Activated CD4-positive, alpha-beta T cell treated with anti-CD3 and anti-CD28 coated beads, Interleukin-2, Interleukin-4, amounts not matched to agents 100 ng/mL and 50 ng/mL, durations not matched to agents 16 hours and 8 hours (primary cell): ENCODE data around the gene BTBD6.
"Not testable (repeated sequence)": the region's sequence is repeated elsewhere in the genome, so short reads cannot be mapped to it uniquely, and the experiment has no call there.

Source experiments
- DNase-seq: peaks from one replicate; pipeline ENCODE4 v3.0.0-alpha.2; 2020; ENCODE audit warnings: low spot score

The BTBD6 gene

DNA sequence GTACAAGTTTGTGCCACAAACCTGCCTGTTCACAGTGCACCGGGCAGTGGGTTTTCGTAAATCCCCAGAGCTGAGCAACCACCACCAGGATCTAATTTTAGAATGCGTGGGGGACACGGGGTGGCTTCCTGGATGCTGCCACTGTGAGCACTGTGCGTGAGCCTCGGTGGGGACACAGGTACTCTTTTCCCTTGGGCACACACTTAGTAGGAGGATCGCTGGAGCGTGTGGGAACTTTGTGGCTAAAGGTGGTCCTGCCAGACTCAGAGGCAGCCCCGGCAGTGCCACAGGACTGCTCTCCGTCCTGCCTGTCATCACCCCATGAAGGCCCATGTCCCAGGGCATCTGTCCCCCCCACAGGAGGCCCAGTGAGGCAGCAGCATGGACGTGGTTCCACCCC, 21.1 kb downstream of the BTBD6 start:
- no peak for DNase-seq

DNA sequence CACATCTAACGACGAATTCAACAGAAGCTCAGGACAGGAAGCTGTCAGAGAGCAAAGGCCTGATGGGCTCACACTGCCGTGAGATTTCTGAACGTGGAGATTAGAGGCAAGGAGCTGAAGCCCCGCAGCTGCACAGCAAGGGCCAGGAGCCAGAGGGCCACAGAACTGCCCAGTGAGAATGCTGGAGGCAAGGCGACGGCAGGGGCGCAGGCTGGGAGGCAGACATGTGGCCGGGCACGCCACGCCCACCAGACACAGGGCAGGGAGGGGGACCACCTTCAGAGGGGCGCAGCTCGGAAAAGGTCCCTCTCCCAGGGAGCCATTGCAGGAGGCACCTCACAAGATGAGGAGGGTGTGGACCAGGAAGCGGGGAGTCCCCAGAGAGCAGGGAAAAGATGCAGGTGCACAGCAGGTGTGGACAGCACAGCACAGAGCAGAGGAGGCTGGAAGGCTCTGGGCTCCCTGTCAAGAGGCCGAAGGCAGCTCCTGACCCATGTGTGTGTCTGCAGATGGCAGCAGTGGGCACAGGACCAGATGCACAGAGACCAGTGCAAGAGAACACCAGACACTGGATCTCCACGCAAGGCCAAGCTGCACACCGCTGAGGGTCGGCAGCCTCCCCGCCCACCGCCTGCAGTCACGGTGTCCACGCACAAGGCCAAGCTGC, 23.0 kb downstream of the BTBD6 start:
- DNase-seq = no peak

DNA sequence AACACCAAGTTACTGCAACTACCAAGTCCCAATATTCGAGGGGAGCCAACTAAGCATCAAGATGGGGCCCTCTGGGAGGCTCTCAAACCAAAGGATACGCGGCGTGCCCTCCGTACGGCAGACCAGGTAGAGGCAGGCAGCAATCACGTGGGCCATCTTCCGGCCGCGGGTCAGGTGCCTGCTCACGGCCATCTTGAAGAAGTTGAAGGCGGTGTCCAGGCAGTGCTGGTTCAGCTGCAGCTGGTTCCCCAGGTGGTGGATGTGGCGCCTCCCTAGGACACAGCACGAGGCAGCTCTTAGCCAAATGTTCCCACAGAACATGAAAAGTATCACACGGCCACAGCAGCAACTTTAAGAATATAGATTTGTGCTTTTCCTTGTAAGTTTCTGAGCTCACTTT, 24.3 kb downstream of the BTBD6 start:
- no peak for DNase-seq

GRCh38 chr14:105273062-105273461, 24.7 kb downstream of the BTBD6 start:
- no peak for DNase-seq

DNA sequence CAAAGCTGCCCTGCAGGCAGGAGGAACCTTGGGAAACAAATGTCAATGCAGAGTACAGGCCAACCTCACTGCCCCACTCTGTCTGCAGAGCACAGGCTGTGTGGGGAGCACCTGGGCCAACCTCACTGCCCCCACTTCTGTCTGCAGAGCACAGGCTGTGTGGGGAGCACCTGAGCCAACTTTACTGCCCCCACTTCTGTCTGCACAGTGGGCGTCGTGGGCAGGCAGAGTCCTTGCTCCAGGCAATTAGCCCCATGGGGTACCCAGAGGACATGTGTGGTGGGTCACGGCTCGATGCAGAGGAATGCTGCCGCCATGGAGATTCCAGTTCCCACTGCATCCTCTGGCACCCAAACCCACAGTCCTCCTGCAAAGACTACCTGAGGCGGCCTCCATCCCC, 26.3 kb downstream of the BTBD6 start:
- DNase-seq = no peak

GRCh38 chr14:105275267-105275946, 27.1 kb downstream of the BTBD6 start:
- DNase-seq = no peak

DNA sequence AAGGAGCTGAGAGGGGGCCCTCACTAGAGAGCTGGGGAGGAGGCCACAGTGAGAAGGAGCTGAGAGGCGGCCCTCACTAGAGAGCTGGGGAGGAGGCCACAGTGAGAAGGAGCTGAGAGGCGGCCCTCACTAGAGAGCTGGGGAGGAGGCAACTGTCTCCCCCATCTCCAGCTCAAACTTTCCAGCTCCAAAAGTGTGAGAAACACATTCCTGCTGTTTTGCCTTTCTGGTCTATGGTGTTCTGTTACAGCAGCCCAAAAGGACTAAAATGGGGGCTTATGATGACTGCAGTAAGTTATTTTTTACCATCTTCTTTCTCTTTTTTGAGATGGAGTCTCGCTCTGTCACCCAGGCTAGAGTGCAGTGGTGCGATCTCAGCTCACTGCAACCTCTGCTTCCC, 29.1 kb downstream of the BTBD6 start:
- not testable (repeated sequence) for DNase-seq

DNA sequence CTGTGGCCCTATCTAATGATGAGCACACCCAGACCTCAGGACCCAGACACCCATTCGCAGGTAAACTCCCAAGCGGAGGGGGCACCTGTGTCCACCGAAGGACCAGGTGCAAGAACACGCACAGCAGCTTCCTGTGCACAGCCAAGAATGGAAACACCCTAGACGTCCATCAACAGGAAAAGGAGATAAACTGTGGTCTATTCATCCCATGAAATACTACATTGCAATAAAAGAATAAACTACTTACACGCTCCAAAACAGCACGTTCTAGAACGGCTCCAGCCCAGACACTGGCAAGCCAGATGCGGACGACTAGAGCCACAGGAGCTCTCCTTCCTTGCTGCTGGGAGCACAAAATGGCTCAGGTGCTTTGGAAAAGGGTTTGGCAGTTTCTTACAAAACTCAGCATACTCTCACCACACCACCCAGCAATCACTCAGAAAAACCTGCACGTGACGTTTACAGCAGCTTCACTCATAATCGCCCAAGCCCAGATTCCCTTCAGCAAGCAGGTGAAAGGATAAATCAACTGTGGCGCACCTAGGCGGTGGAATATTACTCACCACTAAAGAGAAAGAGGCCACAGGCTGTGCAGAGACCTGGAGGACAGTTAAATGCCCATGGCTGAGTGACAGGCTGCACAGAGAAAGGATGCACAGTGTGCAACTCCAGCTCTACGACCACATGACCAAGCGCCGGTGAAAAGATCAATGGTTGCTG, 31.5 kb downstream of the BTBD6 start:
- no peak for DNase-seq

DNA sequence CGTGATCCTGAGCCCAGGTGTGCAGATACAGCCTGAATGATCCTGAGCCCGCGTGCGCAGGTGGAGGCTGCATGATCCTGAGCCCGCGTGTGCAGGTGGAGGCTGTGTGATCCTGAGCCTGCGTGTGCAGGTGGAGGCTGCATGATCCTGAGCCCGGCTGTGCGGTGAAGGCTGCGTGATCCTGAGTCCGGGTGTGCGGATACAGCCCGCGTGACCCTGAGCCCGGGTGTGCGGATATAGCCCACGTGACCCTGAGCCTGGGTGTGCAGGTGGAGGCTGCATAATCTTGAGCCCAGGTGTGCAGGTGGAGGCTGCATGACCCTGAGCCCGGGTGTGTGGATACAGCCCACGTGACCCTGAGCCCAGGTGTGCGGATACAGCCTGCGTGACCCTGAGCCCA, 32.2 kb downstream of the BTBD6 start:
- DNase-seq = no peak

DNA sequence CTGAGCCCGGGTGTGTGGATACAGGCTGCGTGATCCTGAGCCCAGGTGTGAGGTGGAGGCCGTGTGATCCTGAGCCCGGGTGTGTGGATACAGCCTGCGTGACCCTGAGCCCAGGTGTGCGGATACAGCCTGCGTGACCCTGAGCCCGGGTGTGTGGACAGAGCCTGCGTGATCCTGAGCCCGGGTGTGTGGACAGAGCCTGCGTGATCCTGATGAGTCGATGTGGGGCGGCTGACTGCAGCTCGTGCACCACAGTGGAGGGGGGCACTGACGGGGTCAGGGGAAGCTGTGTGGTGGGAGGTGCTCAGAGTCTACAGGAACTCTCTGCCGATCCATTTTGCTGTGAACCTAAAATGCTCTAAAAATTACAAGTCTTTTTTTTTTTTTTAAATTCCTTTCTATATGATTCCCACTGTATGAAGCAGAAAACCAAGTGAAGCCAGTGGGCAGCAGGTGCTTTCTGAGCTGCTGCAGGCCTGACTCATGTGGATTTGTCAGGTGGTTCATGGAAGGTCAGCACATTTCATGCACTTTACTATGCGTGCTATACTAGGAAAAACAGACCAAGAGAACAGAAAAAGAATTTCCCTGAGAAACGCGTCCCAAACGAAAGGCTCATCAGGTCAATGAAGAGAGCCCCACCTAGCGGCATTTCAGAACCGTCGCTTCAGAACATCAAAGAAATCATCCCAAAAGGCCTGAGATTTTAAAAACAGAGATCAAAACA, 33.2 kb downstream of the BTBD6 start:
- no peak for DNase-seq

- no peak for DNase-seq
These were observed 33.9 kb downstream of the BTBD6 start for GRCh38 chr14:105282098-105282725.

DNA sequence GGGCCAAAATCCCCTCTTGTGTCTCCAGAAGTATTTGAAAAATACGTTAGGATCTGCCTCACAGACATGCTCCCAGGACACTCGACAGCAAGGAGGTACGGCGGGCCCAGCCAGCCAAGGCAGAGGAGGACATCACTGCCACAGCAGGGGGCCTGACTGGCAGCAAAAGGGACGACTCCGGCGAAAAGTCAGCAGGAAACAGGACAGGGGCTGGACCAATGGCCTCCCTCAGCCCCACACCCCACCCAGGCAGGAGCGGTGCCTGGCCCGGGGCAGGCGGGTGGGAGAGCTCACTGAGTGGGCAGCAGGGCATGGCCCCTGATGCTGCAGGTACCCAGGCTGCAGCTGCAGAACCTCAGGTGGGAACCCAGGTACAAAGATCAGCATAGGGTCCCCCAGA, 34.7 kb downstream of the BTBD6 start:
- DNase-seq = no peak

GRCh38 chr14:105283899-105284298, 35.6 kb downstream of the BTBD6 start:
- DNase-seq = no peak

- DNase-seq = no peak
These were observed 36.8 kb downstream of the BTBD6 start for GRCh38 chr14:105285174-105285573.

- no peak for DNase-seq
These were observed 38.4 kb downstream of the BTBD6 start for GRCh38 chr14:105286759-105287144.

GRCh38 chr14:105287249-105288102, 39.1 kb downstream of the BTBD6 start:
- DNase-seq = no peak

GRCh38 chr14:105288936-105289335, 40.6 kb downstream of the BTBD6 start:
- DNase-seq = not testable (repeated sequence)

DNA sequence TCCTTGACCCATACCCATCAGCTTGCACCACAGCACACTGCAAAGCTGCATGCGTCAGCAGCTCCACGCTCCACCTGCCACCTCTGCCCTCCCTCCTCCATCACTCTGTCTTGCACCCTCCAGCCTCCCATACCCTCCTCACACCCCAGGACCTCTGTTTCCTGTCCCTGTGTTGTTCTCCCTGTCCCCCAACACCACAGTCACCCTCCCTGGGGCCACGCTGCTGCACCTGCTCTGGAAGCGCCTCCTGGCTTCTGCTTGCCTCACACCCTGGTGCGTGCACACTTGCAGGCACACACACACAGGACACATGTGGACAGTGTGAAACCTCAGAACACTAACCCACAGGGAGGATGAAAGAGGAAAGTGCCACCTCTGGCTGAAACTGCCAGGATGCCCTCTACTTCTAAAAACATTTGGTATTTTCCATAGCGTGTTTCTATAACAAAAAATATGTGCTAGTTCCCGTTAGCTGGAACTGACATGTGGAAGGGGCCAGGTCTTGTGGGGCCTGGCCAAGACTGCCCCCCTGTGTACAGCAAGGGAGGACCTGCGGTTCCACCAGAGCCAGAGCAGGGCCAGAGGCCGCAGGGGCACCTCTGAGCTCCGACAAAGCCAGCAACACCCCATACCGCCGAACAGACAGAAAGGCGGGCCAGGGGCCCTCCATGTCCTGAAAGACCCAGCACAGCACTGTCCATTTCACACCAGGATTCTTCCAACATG, 42.5 kb downstream of the BTBD6 start:
- no peak for DNase-seq

DNA sequence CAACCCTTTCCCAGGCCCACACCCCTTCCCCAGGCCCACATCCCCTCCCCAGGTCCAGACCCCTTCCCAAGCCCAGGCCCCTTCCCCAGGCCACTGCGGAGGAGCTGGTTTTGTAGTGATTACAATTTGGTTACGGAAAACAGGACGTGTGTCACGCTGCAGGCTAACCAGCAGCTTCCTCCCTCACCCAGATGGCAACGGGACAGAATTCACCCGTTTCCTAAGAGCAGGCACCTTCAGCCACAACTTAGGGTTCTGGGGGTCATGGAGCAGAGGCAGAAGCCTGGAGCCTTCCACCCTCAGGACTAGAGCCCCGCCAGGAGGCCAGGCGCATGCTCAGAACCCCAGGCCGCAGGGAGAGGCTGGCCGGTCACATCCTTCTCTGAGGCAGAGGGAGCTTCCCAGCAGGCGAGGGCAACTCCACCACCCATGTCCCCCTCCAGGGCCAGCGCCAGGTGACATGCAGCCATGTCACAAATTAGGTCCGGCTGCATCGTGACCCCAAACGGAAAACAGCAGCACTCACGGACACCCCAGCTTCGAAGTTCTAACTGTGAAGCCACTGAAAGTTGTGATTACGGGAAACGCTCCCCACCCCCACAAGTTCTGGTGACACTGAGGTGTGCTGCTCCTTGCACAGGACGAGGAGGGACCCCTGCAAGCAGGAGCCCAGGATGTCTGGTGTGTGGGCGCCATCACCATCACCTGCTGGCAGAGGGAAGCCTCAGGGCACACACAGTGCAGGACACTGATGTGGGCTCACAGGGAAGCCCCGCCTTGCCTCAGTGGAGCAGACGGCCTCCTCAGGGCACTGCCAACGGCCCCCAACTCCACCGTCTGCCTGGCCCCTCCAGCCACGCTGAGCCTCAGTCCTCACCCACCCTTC, 44.7 kb downstream of the BTBD6 start:
- DNase-seq = peak; percentile 62
